NCI-H187 (cell line): ENCODE measurements around the gene THUMPD2.
"Not testable (repeated sequence)": the region's sequence is repeated elsewhere in the genome, so short reads cannot be mapped to it uniquely, and the experiment has no call there.

ENCODE experiments used
- DNase-seq, 2 experiments: peaks; one replicate each; lab custom pipeline; 2025; lab: John Stamatoyannopoulos, UW

The THUMPD2 gene, protein sequence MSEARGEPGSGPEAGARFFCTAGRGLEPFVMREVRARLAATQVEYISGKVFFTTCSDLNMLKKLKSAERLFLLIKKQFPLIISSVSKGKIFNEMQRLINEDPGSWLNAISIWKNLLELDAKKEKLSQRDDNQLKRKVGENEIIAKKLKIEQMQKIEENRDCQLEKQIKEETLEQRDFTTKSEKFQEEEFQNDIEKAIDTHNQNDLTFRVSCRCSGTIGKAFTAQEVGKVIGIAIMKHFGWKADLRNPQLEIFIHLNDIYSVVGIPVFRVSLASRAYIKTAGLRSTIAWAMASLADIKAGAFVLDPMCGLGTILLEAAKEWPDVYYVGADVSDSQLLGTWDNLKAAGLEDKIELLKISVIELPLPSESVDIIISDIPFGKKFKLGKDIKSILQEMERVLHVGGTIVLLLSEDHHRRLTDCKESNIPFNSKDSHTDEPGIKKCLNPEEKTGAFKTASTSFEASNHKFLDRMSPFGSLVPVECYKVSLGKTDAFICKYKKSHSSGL

DNA sequence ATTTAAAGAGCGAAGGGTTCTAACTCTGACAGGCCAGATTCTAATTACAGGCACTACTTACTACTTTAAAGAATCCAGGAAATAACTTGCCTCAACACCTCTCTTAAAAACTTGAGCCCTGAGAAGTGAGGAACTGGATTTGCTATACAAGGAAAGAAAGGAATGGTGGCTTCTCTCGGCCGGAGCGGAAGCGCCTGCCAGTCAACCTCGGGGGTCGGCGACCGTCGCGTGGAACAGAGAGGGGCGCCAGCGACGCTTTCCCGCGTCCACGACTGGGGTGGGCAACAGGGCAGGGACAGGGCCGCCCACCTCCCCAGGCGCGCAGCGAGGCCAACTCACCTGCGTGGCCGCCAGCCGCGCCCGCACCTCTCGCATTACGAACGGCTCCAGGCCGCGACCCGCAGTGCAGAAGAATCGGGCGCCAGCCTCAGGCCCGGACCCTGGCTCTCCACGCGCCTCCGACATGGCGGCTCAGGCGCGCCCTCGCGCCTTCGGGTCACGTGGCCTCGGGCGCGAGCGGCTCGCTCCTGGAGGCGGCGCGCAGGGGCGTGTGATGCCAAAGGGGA lies at the start of gene THUMPD2:
THUMPD2 (minus strand) TSS at position 484 of the 566 bp plus-strand sequence; CDS start at position 465, 19 bp downstream.
- DNase-seq, result peak; percentile 68 to 77

DNA sequence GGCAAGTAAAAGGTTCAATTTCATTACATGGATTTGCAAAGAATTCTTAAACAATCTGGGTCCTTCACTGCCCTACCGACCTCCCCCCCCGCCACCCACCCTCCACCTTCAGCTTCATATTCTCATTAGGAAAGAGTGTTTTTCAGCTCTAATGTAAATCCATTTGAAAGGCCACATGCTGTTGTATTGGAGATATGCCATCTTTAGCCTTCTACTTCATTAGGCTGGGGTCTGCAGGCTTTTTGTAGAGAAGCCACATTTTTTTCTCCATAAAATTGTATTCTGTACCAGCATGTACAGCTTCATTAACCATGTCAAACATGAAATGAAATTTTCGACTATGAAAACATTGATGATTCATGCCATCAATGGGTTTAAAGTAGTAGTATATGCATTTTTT lies 42.8 kb upstream of the THUMPD2 start:
- no peak for DNase-seq

DNA sequence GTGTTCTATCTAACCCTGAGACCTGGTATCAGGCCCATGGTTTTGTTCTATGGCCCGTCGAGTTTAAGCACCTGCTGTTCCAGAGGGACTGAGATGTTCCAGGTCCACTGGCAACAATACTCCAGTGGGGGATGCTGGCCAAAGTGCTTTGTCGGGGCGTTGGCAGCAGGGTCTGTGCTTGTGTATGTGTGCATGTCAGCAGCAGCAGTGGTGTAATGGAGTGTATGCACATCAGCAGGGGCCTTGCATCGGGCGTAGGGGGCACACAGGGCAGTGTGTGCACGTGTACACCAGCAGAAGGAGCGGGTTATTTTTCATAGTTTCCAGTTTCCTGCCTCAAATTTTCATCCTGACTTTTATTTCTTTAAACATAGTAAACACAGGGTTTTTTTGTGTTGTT lies 37.8 kb upstream of the THUMPD2 start:
- no peak for DNase-seq

DNA sequence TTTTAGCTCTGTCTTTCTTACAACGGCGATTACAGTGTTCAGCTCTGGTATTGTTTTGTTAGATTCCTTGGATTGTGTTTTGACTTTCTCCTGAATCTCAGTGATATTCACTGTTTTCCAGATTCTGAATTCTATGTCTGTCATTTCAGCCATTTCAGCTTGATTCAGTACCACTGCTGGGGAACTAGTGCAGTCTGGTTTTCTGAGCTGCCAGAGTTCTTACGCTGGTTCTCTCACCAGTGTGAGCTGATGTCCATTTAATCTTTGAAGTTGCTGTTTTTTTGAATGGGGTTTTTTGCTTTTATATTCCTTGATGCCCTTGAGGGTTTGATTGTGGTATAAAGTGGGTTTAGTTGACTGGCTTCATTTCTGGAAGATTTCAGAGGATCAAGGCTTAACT lies 37.4 kb upstream of the THUMPD2 start:
- no peak for DNase-seq

DNA sequence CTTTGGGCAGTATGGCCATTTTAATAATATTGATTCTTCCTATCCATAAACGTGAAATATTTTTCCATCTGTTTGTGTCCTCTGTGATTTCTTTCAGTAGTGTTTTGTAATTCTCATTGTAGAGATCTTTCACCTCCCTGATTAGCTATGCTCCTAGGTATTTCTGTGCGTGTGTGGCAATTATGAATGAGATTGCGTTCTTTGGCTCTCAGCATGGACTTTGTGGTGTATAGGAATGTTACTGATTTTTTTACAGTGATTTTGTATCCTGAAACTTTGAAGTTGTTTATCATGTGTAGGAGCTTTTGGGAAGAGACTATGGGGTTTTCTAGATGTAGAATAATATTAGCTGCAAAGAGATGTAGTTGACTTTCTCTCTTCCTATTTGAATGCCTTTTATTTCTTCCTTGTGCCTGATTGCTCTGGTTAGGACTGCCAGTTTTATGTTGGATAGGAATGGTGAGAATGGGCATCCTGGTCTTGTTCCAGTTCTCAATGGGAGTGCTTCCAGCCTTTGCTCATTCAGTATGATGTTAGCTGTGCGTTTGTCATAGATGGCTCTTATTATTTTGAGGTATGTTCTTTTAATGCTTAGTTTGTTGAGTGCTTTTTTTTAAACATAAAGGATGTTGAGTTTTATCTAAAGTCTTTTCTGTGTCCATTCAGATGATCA lies 27.0 kb upstream of the THUMPD2 start:
- DNase-seq, result no peak

DNA sequence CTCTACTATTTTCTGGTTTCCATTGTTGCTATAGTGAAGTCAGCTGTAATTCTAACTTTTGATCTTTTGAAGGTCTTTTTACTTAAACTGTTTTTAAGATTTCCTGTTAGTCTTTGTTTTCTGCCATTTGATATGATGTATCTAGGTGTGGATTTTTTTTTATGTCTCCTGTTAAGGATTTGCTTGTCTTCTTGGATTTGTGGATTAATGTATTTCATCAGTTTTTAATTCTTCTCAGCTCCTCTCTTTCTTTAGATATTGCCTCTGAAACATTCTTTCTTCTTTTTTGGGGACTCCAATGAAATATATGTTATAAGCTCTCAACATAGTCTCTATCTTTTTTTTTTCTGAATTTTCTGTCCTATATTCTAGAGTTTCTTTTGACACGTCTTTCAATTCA lies 24.8 kb upstream of the THUMPD2 start:
- no peak for DNase-seq

DNA sequence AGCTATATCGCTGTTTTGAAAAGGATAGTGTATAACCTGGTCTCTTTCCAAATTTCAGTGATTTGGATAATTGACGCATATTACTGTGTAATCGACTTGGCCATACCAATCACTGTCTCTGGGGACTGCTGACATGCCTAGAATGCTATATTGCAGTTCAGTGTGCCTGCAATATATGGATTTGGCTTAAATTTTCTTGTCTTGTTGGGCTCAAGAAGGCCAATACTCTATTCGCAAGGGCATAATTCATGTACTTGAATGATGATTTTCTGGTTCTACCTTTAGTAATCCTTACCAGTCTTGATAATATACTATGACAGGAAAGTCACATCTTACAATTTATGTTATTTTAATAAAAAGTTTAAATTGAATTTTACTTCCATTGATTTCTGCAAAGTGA lies 21.7 kb upstream of the THUMPD2 start:
- DNase-seq, result no peak

DNA sequence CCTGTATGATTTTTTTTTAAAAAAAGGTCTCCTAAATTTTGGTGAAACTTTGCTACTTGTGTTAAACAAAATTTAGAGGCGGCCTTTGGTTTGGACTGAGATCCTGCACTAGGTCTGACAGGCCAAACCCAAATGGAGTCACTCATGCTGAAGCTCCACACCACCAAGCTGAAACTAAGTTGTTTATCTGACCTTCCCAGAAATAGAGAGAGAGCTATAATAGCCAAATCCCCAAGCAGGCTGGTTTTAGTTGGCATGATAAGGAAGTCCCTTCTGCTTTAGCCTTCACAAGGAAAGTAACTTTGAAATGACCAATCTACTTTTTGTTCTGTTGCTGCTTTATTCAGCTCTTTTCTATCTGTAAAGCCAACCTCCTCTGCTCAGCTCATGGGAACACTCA lies 17.1 kb upstream of the THUMPD2 start:
- DNase-seq, result no peak

DNA sequence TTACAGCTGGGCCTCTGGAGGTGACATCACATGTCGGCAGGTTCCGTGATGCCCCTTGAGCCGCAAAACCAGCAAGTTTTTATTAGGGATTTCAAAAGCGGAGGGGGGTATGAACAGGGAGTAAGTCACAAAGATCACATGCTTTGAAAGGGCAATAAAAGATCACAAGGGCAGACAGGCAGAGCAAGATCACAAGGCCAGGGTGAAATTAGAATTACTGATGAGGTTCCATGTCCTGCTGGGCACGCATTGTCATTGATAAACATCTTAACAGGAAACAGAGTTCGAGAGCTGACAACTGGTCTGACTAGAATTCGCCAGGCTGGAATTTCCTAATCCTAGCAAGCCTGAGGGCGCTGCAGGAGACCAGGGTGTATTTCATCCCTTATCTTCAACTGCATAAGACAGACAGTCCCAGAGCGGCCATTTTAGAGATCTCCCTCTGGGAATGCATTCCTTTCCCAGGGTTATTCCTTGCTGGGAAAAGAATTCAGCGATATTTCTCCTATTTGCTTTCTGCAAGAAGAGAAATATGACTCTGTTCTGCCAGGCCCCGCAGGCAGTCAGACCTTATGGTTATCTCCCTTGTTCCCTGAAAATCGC lies 11.3 kb upstream of the THUMPD2 start:
- DNase-seq, result not testable (repeated sequence)

DNA sequence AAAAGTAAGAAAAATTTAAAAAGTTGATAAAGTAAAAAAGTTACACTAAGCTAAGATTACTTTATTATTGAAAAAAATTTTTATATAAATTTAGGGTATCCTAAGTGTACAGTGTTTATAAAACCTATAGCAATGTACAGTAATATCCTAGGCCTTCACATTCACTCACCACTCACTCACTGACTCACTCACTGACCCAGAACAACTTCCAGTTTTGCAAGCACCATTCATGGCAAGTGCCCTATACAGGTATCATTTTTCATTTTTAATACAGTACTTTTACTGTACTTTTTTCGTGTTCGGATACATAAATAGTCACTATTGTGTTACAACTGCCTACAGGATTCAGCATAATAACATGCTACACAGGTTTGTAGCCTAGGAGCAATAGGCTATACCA lies 8.9 kb upstream of the THUMPD2 start:
- no peak for DNase-seq

DNA sequence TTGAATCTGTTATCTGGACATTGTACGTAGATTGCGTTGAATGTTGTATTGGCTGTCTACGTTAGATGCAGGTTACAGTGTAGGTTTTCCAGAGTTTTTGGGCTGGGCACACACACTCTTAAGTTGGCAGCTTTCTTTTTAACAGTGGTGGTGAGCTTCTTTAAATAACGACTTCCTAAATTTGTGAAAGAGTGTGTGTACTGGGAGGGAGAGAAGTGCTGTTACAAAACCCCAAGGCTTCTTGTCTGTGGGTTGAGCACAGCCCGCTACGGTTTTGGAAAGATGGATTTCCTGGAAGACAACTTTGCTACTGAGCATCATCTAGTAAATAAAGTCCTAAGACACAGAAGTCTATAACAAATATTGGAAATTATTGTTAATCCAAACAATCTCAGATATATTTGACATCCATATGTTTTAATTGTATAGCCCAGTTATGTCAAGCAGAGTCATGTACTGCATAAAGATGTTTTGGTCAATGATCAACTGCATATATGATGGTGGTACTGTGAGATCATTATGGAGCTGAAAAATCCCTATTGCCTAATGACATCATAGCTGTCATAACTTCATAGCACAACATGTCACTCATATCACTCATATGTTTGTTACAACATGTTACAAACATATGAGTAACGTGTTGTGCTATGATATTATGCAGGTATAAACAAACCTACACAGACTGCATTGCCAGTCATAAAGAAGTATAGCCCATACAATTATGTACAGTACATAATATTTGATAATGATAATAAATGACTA lies 7.9 kb upstream of the THUMPD2 start:
- no peak for DNase-seq

DNA sequence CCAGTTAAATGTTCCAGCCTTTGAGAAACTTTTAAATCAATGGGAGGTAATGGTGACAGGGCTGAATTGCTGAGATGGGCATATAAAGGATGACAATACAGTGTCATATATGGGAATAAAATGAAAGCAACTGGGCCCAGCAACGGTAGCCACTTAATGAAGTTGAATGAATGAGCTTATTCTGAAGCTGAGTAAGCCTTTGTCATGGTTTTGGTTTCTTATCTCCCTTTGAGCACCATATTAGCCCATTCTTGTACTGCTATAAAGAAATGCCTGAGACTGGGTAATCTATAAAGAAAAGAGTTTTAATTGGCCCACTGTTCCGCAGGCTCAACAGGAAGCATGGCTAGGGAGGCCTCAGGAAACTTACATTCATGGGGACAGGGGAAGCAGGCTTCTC lies 3.5 kb upstream of the THUMPD2 start:
- no peak for DNase-seq

DNA sequence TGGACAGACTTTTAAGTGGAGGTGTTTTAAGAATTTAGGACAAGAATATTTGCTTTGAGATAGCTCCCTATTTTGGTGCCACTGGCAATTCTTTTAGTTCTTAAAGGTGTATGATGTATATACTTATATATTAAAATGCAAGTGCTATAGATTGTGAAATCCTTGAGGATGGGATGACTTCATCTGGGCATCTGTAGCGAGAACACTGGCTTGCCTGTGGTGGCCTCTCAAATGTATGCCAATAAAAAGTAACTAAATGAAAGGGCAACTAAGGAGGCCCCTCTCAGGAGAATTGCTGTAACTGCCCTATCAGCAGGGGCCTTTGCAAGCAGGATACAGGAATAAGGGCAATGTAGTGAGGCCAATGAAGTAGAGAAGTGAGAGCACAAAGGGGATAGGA lies 2.6 kb upstream of the THUMPD2 start:
- no peak for DNase-seq

DNA sequence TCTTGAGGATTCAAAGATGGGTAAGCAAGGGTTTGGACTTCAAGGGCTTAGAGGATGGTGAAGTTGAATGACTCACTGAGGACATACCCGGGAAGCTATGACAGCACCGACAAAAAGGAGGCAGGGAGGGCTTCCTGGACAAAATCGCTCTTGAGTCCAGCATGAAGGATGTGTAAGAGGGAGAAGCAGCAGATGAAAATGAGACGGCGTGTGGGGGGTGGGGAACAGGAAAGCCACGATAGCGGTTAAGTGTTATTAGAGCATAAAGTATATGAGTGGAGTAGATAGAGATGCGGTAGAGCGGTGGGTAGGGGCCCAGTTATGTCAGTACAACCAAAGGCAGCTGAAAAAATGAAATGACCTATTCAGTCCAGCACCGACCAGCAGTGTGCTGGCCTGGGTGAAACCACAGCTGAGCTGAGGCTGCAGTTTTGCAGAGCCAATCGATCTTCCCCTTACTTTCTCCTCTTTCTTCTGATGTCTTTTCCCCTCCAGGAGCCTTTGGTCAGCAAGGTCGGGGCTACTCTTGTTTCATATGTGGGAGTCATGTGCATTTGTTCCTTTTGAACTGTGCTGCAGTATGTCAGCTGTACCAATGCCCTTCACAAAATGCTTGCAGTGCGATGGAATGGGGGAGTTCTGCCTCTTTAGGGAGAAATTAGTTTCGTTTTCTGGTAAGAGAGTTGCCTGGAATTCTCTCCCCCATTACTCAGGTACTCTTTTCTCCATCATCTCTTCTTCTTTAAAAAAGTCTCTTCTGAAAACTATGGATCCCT lies 2.0 kb upstream of the THUMPD2 start:
- DNase-seq, result no peak

DNA sequence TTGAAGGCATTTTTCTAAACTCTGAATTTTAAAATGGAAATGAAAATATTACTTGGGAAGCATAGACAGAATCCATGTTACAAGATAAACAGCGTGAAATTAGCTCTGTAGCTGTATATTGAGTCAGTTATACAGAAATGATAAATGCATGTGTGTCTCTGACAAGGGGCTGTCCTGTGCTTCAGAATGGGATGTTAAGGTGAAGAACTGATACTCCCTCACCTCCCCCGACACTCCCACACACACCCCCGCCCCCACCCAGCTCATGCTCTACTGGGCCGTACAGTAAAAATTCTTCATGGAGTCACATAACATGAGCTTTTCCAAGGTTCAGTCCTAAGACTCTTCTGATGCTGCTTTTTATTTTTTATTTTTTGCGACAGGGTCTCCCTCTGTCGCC lies 869 bp upstream of the THUMPD2 start:
- no peak for DNase-seq

DNA sequence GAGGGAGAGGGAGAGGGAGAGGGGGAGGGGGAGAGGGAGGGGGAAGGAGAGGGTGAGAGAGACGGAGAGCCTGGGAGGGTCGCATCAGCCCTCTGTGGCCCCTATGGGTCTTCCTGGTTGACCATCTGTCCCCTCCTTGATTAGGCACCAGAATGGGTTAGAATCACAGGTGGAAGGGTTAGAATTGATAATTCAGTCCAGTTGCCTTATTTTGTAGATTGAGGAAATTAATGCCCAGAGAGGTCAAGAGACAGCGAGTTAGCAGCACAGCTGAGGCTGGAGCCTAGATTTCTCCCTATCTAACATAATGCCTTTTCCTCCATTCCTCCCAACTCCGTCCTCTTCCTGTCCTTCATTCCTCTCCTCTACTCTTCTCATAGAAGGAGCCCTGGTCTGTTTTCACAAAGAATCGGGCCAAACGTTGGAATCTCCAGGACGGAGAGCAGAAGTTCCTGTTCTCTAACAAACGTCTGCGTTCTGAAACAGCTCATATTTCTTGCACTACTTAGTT lies 338 bp upstream of the THUMPD2 start:
- no peak for DNase-seq

DNA sequence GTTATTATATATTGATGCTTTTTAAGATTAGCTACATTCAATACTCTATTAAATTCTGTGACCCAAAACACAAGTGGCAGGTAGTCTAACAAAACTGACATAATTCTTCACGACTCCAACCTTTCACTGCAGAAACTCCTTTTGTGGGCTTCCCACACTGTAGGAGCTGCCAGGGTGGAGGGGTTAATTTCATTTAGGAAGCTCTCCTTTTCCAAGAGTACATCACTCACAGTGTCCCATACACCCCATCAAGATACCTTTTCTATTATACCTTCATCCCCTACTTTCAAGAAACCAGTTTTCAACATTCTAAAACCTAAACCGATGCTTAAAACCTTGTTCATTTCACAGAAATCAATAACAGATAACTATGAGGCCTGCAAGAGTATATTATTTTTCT lies 825 bp downstream of the THUMPD2 start:
- no peak for DNase-seq

DNA sequence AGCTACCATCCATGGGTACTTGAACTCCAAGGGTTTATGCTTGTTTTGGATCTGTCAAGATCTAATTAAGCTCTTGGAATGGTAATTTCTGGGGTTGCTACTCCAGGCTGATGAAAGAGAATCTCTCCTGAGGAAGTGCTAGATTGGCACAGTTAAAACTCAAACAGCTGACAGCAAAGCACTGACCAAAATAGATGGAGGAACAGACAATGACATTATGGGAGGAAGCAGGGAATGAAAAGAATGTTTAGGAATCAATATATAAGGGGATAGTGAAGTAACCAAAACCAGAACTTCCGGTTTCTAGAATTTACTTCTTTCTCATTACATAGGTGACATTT lies 6.3 kb downstream of the THUMPD2 start:
- DNase-seq, result no peak

DNA sequence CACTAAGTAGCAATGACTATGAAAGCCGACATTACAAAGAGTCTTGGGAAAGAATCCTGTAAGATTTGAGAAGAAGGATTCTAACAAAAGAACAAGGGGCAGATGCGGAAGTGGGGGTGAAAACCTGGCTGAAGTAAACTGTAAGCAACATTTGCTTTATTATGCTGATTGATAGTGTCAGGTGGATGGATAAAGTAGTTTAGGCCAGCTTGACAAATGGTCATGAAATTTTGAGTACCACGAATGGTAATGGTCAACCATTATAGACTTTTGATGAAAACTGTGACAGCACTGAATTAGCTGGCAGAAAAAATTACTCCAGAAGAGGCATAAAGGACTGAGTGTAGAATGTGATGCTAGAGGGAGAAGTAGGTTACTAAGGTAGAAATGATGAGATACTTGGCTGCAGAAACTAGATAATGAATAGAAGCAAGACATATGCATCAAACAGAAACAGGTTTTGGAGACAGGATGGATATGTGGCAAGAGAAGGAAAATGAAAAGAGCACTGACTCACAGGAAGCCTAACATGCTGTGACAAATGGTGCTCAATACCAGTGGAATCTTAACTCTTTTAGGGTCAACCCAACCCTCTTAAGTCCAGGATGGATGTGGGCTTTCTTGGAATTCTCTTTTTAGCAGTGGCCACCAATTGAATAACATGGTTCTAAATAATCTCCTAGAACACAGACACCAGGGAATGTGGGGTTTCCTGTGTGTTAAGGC lies 6.8 kb downstream of the THUMPD2 start:
- DNase-seq, result no peak

DNA sequence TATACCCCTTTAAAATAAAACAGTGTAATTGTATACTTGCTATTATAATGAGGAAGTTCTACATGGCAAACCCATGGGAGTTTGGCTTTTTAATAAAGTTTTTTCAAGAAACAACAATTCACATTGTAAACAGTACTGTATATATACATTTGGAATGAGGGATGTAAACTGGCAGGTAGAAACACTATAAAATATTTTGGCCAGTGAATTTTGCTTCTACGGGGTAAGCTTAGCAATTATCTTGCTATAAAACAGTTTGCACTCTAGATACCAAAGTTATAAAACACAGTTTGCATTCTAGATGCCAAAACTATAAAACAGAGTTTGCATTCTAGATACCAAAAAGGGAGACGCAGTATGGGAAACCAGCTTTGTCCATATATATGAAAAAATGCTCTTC lies 16.6 kb downstream of the THUMPD2 start:
- DNase-seq, result no peak
